Transverse colon (tissue), 4 donors: ENCODE measurements around the gene ZBTB4. TPM values are rescaled to one million over a fixed set of nuclear protein-coding genes. Genes with fewer than 3 reads are reported as not detected.

Experiments used
- DNase-seq: peaks from one replicate; pipeline ENCODE4 v3.0.0-alpha.2; 2019
- H3K27ac ChIP-seq, 4 donors: fragments of 200-600 bp; sonication (generic); 2 replicates each; pipeline ENCODE4 v1.5.1; 2016 to 2018; ENCODE audit warnings: inconsistent platforms in 4 of 4
- H3K27me3 ChIP-seq: fragments of 200-600 bp; sonication (generic); 2 replicates; pipeline ENCODE4 v1.5.1; 2017; ENCODE audit warnings: inconsistent platforms
- H3K36me3 ChIP-seq, 4 donors: fragments of 200-600 bp; sonication (generic); 2 replicates each; pipeline ENCODE4 v1.5.1; 2017 to 2019; ENCODE audit warnings: inconsistent platforms in 4 of 4
- H3K4me1 ChIP-seq, 4 donors: fragments of 200-600 bp; sonication (generic); 2 replicates each; pipeline ENCODE4 v1.5.1; 2017 to 2020; ENCODE audit warnings: inconsistent platforms in 4 of 4
- H3K4me3 ChIP-seq, 4 donors: fragments of 200-600 bp; sonication (generic); 1 replicate in 1 of 4; 2 replicates in 3 of 4; pipeline versions ENCODE4 v1.5.1 to v1.6.1; 2017 to 2019; ENCODE audit warnings: inconsistent platforms in 4 of 4
- H3K9me3 ChIP-seq, 2 donors: fragments of 200-600 bp; sonication (generic); 2 replicates each; pipeline ENCODE4 v1.5.1; 2017 to 2019; ENCODE audit warnings: inconsistent platforms in 2 of 2
- CTCF ChIP-seq, 5 experiments: fragments of 200-600 bp in 3 of 5; fragments of 450-650 bp in 2 of 5; sonication (generic) in 3 of 5; IDR thresholded peaks; 1 replicate in 2 of 5; 2 replicates in 3 of 5; pipeline ENCODE4 v1.5.1; 2016 to 2017; ENCODE audit warnings: antibody characterized with exemption in 5 of 5, inconsistent platforms in 3 of 5, mild to moderate bottlenecking in 2 of 5, moderate library complexity in 1 of 5
- EP300 ChIP-seq: sonication (generic); formaldehyde crosslinking; IDR thresholded peaks from one replicate; pipeline ENCODE4 v1.6.1; 2017; ENCODE audit warnings: antibody characterized with exemption, low read depth
- POLR2A ChIP-seq: fragments of 450-650 bp; IDR thresholded peaks from one replicate; pipeline ENCODE4 v1.6.1; 2016; ENCODE audit warnings: antibody characterized with exemption, mild to moderate bottlenecking, moderate library complexity
- POLR2AphosphoS5 ChIP-seq, 3 donors: sonication (generic); formaldehyde crosslinking; IDR thresholded peaks; one replicate each; pipeline ENCODE4 v1.6.1; 2016; ENCODE audit warnings: antibody characterized with exemption in 3 of 3
- WGBS, 2 donors: methylation state at CpG; one replicate each; pipeline ENCODE4 v1.1.5; 2018; ENCODE audit warnings: low coverage in 1 of 2; 5-methylcytosine and 5-hydroxymethylcytosine counted together
- in situ Hi-C, 4 donors: fragments of 200-750 bp; cut with MboI; loops; one replicate each; pipeline versions ENCODE4 v1.15.0 to v1.15.1; 2017; ENCODE audit warnings: low sequenced_read_pairs in 3 of 4, low pct_ligation_motif_present in 1 of 4, low pct_unique_long_range_greater_than_20kb in 1 of 4
- intact Hi-C: fragments of 100-400 bp; cut with DNase I; formaldehyde crosslinking; loops from one replicate; pipeline ENCODE4 v1.15.1; 2023; ENCODE audit warnings: low total_unique reads
- total RNA-seq, 4 donors: library from RNA; depleted of rRNA; stranded (reverse); fragments of >200 nt; gene quantifications; one replicate each; pipeline ENCODE4 v1.1.0, GENCODE V29; 2016

Gene ZBTB4
- total RNA-seq, 4 donors from 2014 or later, result 18.3 to 48.6 (median 23.2) TPM

- no peak for TF ChIP-seq POLR2A
- intact Hi-C loops, result no loop called here
- in situ Hi-C loops, result no loop called here
- no peak for DNase-seq
- Histone ChIP-seq H3K4me3 (no peak overlapping the region), H3K27me3 (no peaks in the 10 kb centered on the region), H3K27ac (no peak overlapping the region), H3K36me3 (no peaks in the 10 kb centered on the region), H3K9me3 (no peaks in the 10 kb centered on the region), H3K4me1 (no peaks in the 10 kb centered on the region)
- 85% methylated on average over 8 of the region's 8 CpGs; no CpG with 5 or more reads in 1 of the 2 donors for WGBS, 2 donors
Measured at GRCh38 chr17:7425756-7426155, 53.7 kb downstream of the ZBTB4 start.

GRCh38 chr17:7425316-7425715, 54.1 kb downstream of the ZBTB4 start, which contains the start of gene SPEM2:
TSS of gene SPEM2 (plus strand) at chr17:7425616. CDS start at chr17:7425689, 73 bp downstream.
- intact Hi-C loops, result no loop called here

GRCh38 chr17:7423679-7424078, 55.8 kb downstream of the ZBTB4 start:
- Histone ChIP-seq H3K9me3 (no peaks in the 10 kb centered on the region), H3K4me3 (no peak overlapping the region), H3K27ac (no peak overlapping the region), H3K4me1 (no peaks in the 10 kb centered on the region), H3K27me3 (no peaks in the 10 kb centered on the region), H3K36me3 (no peaks in the 10 kb centered on the region)
- intact Hi-C loops (no loop called here), in situ Hi-C loops (no loop called here)
- TF ChIP-seq CTCF (IDR thresholded peaks at IDR 0.05), result no peak
- no peak for TF ChIP-seq POLR2A
- TF ChIP-seq POLR2AphosphoS5 (IDR thresholded peaks at IDR 0.05), result no peak
- 46 to 71% methylated on average over 3 to 4 of the region's 4 CpGs for WGBS, 2 donors
- no peak for DNase-seq

More at GRCh38 chr17:7425316-7425715, 54.1 kb downstream of the ZBTB4 start, which contains the start of gene SPEM2:
- TF ChIP-seq EP300 (no peak), POLR2A (no peak), CTCF (IDR thresholded peaks at IDR 0.05) (no peak), POLR2AphosphoS5 (IDR thresholded peaks at IDR 0.05) (no peak)
- no peaks in the 10 kb centered on the region for H3K36me3 ChIP-seq
- WGBS, 2 donors, result 80% methylated on average over 7 of the region's 7 CpGs; no CpG with 5 or more reads in 1 of the 2 donors
- no peaks in the 10 kb centered on the region for H3K4me1 ChIP-seq
- no peak within 1 kb of the TSS for H3K27ac ChIP-seq
- no peak within 1 kb of the TSS for H3K4me3 ChIP-seq
- H3K9me3 ChIP-seq, result no peaks in the 10 kb centered on the region
- DNase-seq, result no peak
- no peaks in the 10 kb centered on the region for H3K27me3 ChIP-seq
- in situ Hi-C loops, result no loop called here

GRCh38 chr17:7421186-7421585, 58.2 kb downstream of the ZBTB4 start:
- no peak for TF ChIP-seq CTCF (IDR thresholded peaks at IDR 0.05)
- no peak for TF ChIP-seq POLR2A
- no peak for TF ChIP-seq EP300
- TF ChIP-seq POLR2AphosphoS5 (IDR thresholded peaks at IDR 0.05), result no peak
- Histone ChIP-seq H3K4me3 (no peak overlapping the region), H3K4me1 (no peaks in the 10 kb centered on the region), H3K9me3 (no peaks in the 10 kb centered on the region), H3K27ac (no peak overlapping the region), H3K36me3 (no peaks in the 10 kb centered on the region), H3K27me3 (no peaks in the 10 kb centered on the region)
- WGBS, 2 donors, result 98% methylated on average over 12 of the region's 16 CpGs; no CpG with 5 or more reads in 1 of the 2 donors
- intact Hi-C loops (no loop called here), in situ Hi-C loops (no loop called here)
- DNase-seq, result no peak
